ENCODE data around the gene PLXNA2.

DNA sequence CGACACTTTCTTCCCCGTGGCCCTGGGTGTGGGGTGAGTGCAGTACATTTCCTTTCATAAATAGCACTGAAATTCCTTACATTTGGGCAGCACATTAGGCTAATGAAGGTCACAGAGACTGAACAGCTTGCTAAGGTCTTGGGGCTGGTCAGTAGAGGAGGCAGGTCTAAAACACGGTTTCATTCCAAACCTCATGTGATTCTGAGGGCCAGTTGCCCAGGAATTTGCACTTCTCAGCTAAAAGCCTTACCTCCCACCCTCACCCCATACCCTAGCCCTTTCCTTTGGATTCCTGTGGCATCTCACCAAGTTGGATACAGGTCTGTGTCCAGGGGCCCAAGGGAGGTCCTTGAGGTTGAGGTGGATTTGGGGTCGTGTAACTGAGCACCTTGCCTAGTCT lies 185.4 kb downstream of the PLXNA2 start:
- TF ChIP-seq, protein P1, sequence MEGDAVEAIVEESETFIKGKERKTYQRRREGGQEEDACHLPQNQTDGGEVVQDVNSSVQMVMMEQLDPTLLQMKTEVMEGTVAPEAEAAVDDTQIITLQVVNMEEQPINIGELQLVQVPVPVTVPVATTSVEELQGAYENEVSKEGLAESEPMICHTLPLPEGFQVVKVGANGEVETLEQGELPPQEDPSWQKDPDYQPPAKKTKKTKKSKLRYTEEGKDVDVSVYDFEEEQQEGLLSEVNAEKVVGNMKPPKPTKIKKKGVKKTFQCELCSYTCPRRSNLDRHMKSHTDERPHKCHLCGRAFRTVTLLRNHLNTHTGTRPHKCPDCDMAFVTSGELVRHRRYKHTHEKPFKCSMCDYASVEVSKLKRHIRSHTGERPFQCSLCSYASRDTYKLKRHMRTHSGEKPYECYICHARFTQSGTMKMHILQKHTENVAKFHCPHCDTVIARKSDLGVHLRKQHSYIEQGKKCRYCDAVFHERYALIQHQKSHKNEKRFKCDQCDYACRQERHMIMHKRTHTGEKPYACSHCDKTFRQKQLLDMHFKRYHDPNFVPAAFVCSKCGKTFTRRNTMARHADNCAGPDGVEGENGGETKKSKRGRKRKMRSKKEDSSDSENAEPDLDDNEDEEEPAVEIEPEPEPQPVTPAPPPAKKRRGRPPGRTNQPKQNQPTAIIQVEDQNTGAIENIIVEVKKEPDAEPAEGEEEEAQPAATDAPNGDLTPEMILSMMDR (IDR thresholded peaks at IDR 0.05): no peak
- no peak for TF ChIP-seq EP300 (IDR thresholded peaks at IDR 0.05)
- TF ChIP-seq POLR2A (IDR thresholded peaks at IDR 0.05): no peak
